ENCODE results near the gene ARID2. TPM values are rescaled to one million over a fixed set of nuclear protein-coding genes. Genes with fewer than 3 reads are reported as not detected.

ARID2 gene
- total and polyA plus RNA-seq, 2 donors = 15.6 to 29.3 TPM

DNA sequence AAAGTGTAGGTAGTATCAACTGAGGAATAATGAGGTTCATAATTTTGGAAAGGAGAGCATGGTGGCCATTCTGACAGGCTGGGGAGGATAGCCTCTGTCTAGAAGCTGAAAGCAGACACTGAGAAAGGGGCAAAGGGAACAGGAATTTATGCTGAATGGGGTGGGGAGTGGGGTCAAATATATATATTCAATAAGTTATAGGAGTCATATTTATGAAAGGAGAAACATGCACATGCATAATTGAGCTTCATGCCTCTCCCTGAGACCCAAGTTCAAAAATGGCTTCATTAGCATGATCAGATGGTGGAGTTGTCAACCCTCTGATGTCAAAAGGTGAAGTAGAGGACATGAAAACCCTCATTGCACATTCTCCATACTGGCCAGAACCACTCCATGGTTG is 33.9 kb upstream of the ARID2 start:
- no peaks in the 10 kb centered on the region for H3K27me3 ChIP-seq (ENCODE audit: control insufficient read depth in 2 of 2, insufficient read depth in 1 of 2, low read length in 1 of 2)
- H3K4me3 ChIP-seq (ENCODE audit: low read length in 2 of 2) = no peak overlapping the region
- no peak overlapping the region for H3K27ac ChIP-seq (ENCODE audit: low read depth in 1 of 2, low read length in 1 of 2)
- DNase-seq (ENCODE audit: low read depth in 6 of 9, low spot score in 9 of 9) = no peak
- peaks cover 5 to 16% of the 10 kb centered on the region in 2 donors for H3K9me3 ChIP-seq (ENCODE audit: control insufficient read depth in 2 of 2, insufficient read depth in 1 of 2, low read length in 1 of 2)
- no peaks in the 10 kb centered on the region for H3K36me3 ChIP-seq (ENCODE audit: control insufficient read depth in 2 of 2, insufficient read depth in 2 of 2, low read length in 1 of 2)
- no peaks in the 10 kb centered on the region for H3K4me1 ChIP-seq (ENCODE audit: control insufficient read depth in 2 of 2, insufficient read depth in 2 of 2, low read length in 2 of 2)

- peaks cover 5 to 16% of the 10 kb centered on the region in 2 donors for H3K9me3 ChIP-seq (ENCODE audit: control insufficient read depth in 2 of 2, insufficient read depth in 1 of 2, low read length in 1 of 2)
- 98% methylated on average over 7 of the region's 7 CpGs for WGBS
- no peaks in the 10 kb centered on the region for H3K27me3 ChIP-seq (ENCODE audit: control insufficient read depth in 2 of 2, insufficient read depth in 1 of 2, low read length in 1 of 2)
Observed at GRCh38 chr12:45696049-45696448, 33.5 kb upstream of the ARID2 start.

DNA sequence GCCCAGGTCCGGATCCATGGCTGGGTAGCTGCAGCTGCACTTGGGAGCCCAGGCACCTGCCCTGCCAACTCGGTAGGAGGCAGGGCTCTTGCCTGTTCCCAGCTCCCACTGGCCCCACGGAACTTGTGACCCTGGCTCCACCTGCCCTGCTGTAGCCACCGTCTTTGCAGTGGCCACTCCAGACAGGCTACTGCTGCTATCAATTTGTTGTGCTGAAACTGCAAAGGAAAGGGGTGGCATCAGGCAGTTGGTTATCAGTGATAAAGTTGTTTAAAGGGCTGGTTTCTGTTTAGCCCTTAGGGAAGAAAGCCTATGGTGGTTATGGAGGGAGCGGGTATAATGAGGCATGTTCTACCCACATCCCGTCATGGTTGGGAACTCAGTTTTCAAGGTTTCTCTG is 32.1 kb upstream of the ARID2 start:
- Histone ChIP-seq H3K27me3 (ENCODE audit: control insufficient read depth in 2 of 2, insufficient read depth in 1 of 2, low read length in 1 of 2) (no peaks in the 10 kb centered on the region), H3K9me3 (ENCODE audit: control insufficient read depth in 2 of 2, insufficient read depth in 1 of 2, low read length in 1 of 2) (peaks cover 5 to 19% of the 10 kb centered on the region in 2 donors), H3K4me1 (ENCODE audit: control insufficient read depth in 2 of 2, insufficient read depth in 2 of 2, low read length in 2 of 2) (no peaks in the 10 kb centered on the region), H3K4me3 (ENCODE audit: low read length in 2 of 2) (no peak overlapping the region), H3K27ac (ENCODE audit: low read depth in 1 of 2, low read length in 1 of 2) (no peak overlapping the region), H3K36me3 (ENCODE audit: control insufficient read depth in 2 of 2, insufficient read depth in 2 of 2, low read length in 1 of 2) (no peaks in the 10 kb centered on the region)
- no peak for DNase-seq (ENCODE audit: low read depth in 6 of 9, low spot score in 9 of 9)
- WGBS = 98% methylated on average over 6 of the region's 6 CpGs

More at GRCh38 chr12:45696049-45696448, 33.5 kb upstream of the ARID2 start:
- no peaks in the 10 kb centered on the region for H3K36me3 ChIP-seq (ENCODE audit: control insufficient read depth in 2 of 2, insufficient read depth in 2 of 2, low read length in 1 of 2)
- H3K4me1 ChIP-seq (ENCODE audit: control insufficient read depth in 2 of 2, insufficient read depth in 2 of 2, low read length in 2 of 2) = no peaks in the 10 kb centered on the region
- DNase-seq (ENCODE audit: low read depth in 6 of 9, low spot score in 9 of 9) = no peak
- H3K4me3 ChIP-seq (ENCODE audit: low read length in 2 of 2) = no peak overlapping the region
- no peak overlapping the region for H3K27ac ChIP-seq (ENCODE audit: low read depth in 1 of 2, low read length in 1 of 2)

GRCh38 chr12:45701296-45701695 is 28.2 kb upstream of the ARID2 start:
- no peaks in the 10 kb centered on the region for H3K4me1 ChIP-seq (ENCODE audit: control insufficient read depth in 2 of 2, insufficient read depth in 2 of 2, low read length in 2 of 2)
- H3K4me3 ChIP-seq (ENCODE audit: low read length in 2 of 2) = no peak overlapping the region
- H3K27me3 ChIP-seq (ENCODE audit: control insufficient read depth in 2 of 2, insufficient read depth in 1 of 2, low read length in 1 of 2) = no peaks in the 10 kb centered on the region
- H3K27ac ChIP-seq (ENCODE audit: low read depth in 1 of 2, low read length in 1 of 2) = no peak overlapping the region
- 98% methylated on average over 4 of the region's 4 CpGs for WGBS
- H3K9me3 ChIP-seq (ENCODE audit: control insufficient read depth in 2 of 2, insufficient read depth in 1 of 2, low read length in 1 of 2) = peaks cover 5 to 14% of the 10 kb centered on the region in 2 donors
- no peaks in the 10 kb centered on the region for H3K36me3 ChIP-seq (ENCODE audit: control insufficient read depth in 2 of 2, insufficient read depth in 2 of 2, low read length in 1 of 2)
- DNase-seq (ENCODE audit: low read depth in 6 of 9, low spot score in 9 of 9) = no peak

GRCh38 chr12:45703942-45704341 is 25.6 kb upstream of the ARID2 start:
- peaks cover 0 to 3% of the 10 kb centered on the region in 2 donors for H3K9me3 ChIP-seq (ENCODE audit: control insufficient read depth in 2 of 2, insufficient read depth in 1 of 2, low read length in 1 of 2)
- H3K4me3 ChIP-seq (ENCODE audit: low read length in 2 of 2) = no peak overlapping the region
- H3K27me3 ChIP-seq (ENCODE audit: control insufficient read depth in 2 of 2, insufficient read depth in 1 of 2, low read length in 1 of 2) = no peaks in the 10 kb centered on the region
- H3K36me3 ChIP-seq (ENCODE audit: control insufficient read depth in 2 of 2, insufficient read depth in 2 of 2, low read length in 1 of 2) = no peaks in the 10 kb centered on the region
- no peaks in the 10 kb centered on the region for H3K4me1 ChIP-seq (ENCODE audit: control insufficient read depth in 2 of 2, insufficient read depth in 2 of 2, low read length in 2 of 2)
- H3K27ac ChIP-seq (ENCODE audit: low read depth in 1 of 2, low read length in 1 of 2) = no peak overlapping the region
- no peak for DNase-seq (ENCODE audit: low read depth in 6 of 9, low spot score in 9 of 9)

GRCh38 chr12:45704968-45705367 is 24.5 kb upstream of the ARID2 start:
- 97% methylated on average over 2 of the region's 2 CpGs for WGBS
- no peak for DNase-seq (ENCODE audit: low read depth in 6 of 9, low spot score in 9 of 9)
- no peaks in the 10 kb centered on the region for H3K36me3 ChIP-seq (ENCODE audit: control insufficient read depth in 2 of 2, insufficient read depth in 2 of 2, low read length in 1 of 2)
- peaks cover 0 to 3% of the 10 kb centered on the region in 2 donors for H3K9me3 ChIP-seq (ENCODE audit: control insufficient read depth in 2 of 2, insufficient read depth in 1 of 2, low read length in 1 of 2)
- no peak overlapping the region for H3K4me3 ChIP-seq (ENCODE audit: low read length in 2 of 2)
- H3K27me3 ChIP-seq (ENCODE audit: control insufficient read depth in 2 of 2, insufficient read depth in 1 of 2, low read length in 1 of 2) = no peaks in the 10 kb centered on the region
- H3K4me1 ChIP-seq (ENCODE audit: control insufficient read depth in 2 of 2, insufficient read depth in 2 of 2, low read length in 2 of 2) = no peaks in the 10 kb centered on the region
- H3K27ac ChIP-seq (ENCODE audit: low read depth in 1 of 2, low read length in 1 of 2) = no peak overlapping the region

- WGBS = over 99% methylated on average over 2 of the region's 2 CpGs
- Histone ChIP-seq H3K27ac (ENCODE audit: low read depth in 1 of 2, low read length in 1 of 2) (no peak overlapping the region), H3K4me1 (ENCODE audit: control insufficient read depth in 2 of 2, insufficient read depth in 2 of 2, low read length in 2 of 2) (no peaks in the 10 kb centered on the region), H3K36me3 (ENCODE audit: control insufficient read depth in 2 of 2, insufficient read depth in 2 of 2, low read length in 1 of 2) (no peaks in the 10 kb centered on the region), H3K9me3 (ENCODE audit: control insufficient read depth in 2 of 2, insufficient read depth in 1 of 2, low read length in 1 of 2) (peaks cover 0 to 3% of the 10 kb centered on the region in 2 donors), H3K27me3 (ENCODE audit: control insufficient read depth in 2 of 2, insufficient read depth in 1 of 2, low read length in 1 of 2) (no peaks in the 10 kb centered on the region), H3K4me3 (ENCODE audit: low read length in 2 of 2) (no peak overlapping the region)
- no peak for DNase-seq (ENCODE audit: low read depth in 6 of 9, low spot score in 9 of 9)
Observed at GRCh38 chr12:45705404-45705803, 24.1 kb upstream of the ARID2 start.

DNA sequence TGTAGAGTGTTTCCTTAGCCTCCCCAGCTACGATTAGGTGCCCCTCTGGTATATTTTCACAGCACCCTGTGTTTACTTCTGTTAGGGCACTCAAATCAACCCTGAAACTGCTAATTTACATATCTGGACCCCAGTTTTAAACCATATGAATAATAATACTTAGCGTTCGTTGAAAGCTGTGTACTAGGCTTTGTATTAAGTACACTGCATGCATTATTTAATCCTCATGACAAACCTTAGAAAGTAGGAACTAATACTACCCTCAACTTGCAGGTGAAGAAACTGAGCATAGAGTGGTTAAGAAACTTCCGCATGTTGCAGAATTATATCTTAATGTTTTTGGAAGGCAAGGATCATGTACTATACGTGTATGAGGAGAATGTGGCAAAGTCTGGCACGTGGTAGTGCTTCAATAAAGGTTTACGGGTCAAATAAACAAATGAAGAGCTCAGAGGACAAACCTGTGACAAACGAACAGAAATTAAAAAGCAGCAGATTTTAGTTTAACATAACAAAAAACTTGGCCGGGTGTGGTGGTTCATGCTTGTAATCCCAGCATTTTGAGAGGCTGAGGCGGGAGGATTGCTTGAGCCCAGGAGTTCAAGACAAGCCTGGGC is 22.2 kb upstream of the ARID2 start:
- Histone ChIP-seq H3K4me1 (ENCODE audit: control insufficient read depth in 2 of 2, insufficient read depth in 2 of 2, low read length in 2 of 2) (no peaks in the 10 kb centered on the region), H3K27ac (ENCODE audit: low read depth in 1 of 2, low read length in 1 of 2) (no peak overlapping the region), H3K4me3 (ENCODE audit: low read length in 2 of 2) (no peak overlapping the region), H3K36me3 (ENCODE audit: control insufficient read depth in 2 of 2, insufficient read depth in 2 of 2, low read length in 1 of 2) (no peaks in the 10 kb centered on the region), H3K9me3 (ENCODE audit: control insufficient read depth in 2 of 2, insufficient read depth in 1 of 2, low read length in 1 of 2) (no peaks in the 10 kb centered on the region), H3K27me3 (ENCODE audit: control insufficient read depth in 2 of 2, insufficient read depth in 1 of 2, low read length in 1 of 2) (no peaks in the 10 kb centered on the region)
- DNase-seq (ENCODE audit: low read depth in 6 of 9, low spot score in 9 of 9) = no peak
- WGBS = 97% methylated on average over 10 of the region's 10 CpGs

DNA sequence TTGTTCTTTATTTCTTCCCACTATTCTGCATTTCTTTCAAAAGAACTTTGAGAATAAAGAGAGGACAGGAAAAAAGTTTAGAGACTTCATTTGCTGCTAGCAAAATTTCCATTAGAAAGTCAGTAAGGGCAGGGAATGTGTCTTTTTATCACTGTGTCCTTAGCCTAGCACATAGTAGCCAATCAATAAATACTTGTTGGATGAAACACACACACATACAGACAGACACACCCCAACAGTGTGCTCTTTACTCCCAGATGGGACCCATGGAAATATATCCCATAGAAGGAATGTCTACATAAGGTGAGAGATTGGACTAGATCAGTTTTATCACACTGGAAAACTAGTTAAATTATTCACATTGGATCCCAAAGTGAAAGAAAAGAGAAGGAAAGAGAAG is 21.1 kb upstream of the ARID2 start:
- H3K27me3 ChIP-seq (ENCODE audit: control insufficient read depth in 2 of 2, insufficient read depth in 1 of 2, low read length in 1 of 2) = no peaks in the 10 kb centered on the region
- H3K4me3 ChIP-seq (ENCODE audit: low read length in 2 of 2) = no peak overlapping the region
- H3K36me3 ChIP-seq (ENCODE audit: control insufficient read depth in 2 of 2, insufficient read depth in 2 of 2, low read length in 1 of 2) = no peaks in the 10 kb centered on the region
- no peaks in the 10 kb centered on the region for H3K4me1 ChIP-seq (ENCODE audit: control insufficient read depth in 2 of 2, insufficient read depth in 2 of 2, low read length in 2 of 2)
- no peaks in the 10 kb centered on the region for H3K9me3 ChIP-seq (ENCODE audit: control insufficient read depth in 2 of 2, insufficient read depth in 1 of 2, low read length in 1 of 2)
- no peak overlapping the region for H3K27ac ChIP-seq (ENCODE audit: low read depth in 1 of 2, low read length in 1 of 2)
- DNase-seq (ENCODE audit: low read depth in 6 of 9, low spot score in 9 of 9) = no peak

DNA sequence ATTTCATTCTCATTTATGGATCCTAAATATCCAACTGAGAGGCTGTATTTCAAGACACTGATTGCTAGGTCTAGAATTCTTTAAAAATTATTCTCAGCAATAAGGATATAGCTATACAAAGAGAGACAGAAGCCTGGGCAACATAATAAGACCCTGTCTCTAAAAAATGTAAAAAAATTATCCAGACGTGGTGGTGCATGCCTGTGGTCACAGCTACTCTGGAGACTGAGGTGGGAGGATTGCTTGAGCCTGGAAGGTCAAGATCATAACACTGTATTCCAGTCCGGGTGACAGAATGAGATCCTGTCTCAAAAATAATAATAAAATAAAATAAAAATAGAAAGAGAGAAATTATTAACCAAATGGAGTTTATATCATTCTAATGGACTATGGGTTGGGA is 20.6 kb upstream of the ARID2 start:
- H3K27me3 ChIP-seq (ENCODE audit: control insufficient read depth in 2 of 2, insufficient read depth in 1 of 2, low read length in 1 of 2) = no peaks in the 10 kb centered on the region
- no peak overlapping the region for H3K27ac ChIP-seq (ENCODE audit: low read depth in 1 of 2, low read length in 1 of 2)
- no peaks in the 10 kb centered on the region for H3K36me3 ChIP-seq (ENCODE audit: control insufficient read depth in 2 of 2, insufficient read depth in 2 of 2, low read length in 1 of 2)
- WGBS = 89% methylated on average over 2 of the region's 2 CpGs
- no peaks in the 10 kb centered on the region for H3K9me3 ChIP-seq (ENCODE audit: control insufficient read depth in 2 of 2, insufficient read depth in 1 of 2, low read length in 1 of 2)
- H3K4me3 ChIP-seq (ENCODE audit: low read length in 2 of 2) = no peak overlapping the region
- no peaks in the 10 kb centered on the region for H3K4me1 ChIP-seq (ENCODE audit: control insufficient read depth in 2 of 2, insufficient read depth in 2 of 2, low read length in 2 of 2)
- DNase-seq (ENCODE audit: low read depth in 6 of 9, low spot score in 9 of 9) = no peak

Data from thymus (tissue), 11 donors.